Measurements from ENCODE around the gene CDK5RAP2.

The CDK5RAP2 gene

DNA sequence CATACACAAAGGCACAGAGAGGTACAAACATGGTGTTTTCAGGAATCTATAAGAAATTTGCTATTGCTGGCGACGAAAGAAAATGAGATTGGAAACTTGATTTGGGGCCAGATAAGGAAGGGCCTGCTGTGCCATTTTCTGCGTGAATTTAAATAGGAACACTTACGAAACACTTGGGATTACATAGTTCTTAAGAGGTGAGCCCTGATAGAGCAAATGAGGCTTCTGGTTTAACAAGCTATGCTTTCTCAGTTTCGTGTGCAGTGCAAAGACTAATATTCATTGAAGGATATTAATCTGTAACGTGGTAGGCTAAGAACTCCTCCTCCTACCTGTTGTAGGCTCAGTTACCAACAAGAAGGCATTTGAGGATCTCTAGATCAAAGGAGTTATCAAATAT is 93.1 kb downstream of the CDK5RAP2 start:
- H3K36me3 ChIP-seq (ENCODE audit: insufficient read depth, low read length) = peaks cover 11% of the 10 kb centered on the region
- no peaks in the 10 kb centered on the region for H3K27me3 ChIP-seq (ENCODE audit: insufficient read depth, low read length)
- H3K79me2 ChIP-seq (ENCODE audit: control insufficient read depth, insufficient read depth, low read length, unreplicated experiment) = no peaks in the 10 kb centered on the region
- no peak overlapping the region for H3K4me3 ChIP-seq (ENCODE audit: low read depth, low read length)
- no peak overlapping the region for H3K27ac ChIP-seq (ENCODE audit: low read depth, low read length)
- no peak overlapping the region for H2AFZ ChIP-seq (ENCODE audit: low read length, unreplicated experiment)
- H3K4me1 ChIP-seq (ENCODE audit: control insufficient read depth, insufficient read depth, low read length, unreplicated experiment) = peaks cover 8% of the 10 kb centered on the region

GRCh38 chr9:120486347-120486746 is 93.6 kb downstream of the CDK5RAP2 start:
- no peak overlapping the region for H2AFZ ChIP-seq (ENCODE audit: low read length, unreplicated experiment)
- no peaks in the 10 kb centered on the region for H3K79me2 ChIP-seq (ENCODE audit: control insufficient read depth, insufficient read depth, low read length, unreplicated experiment)
- no peak overlapping the region for H3K4me3 ChIP-seq (ENCODE audit: low read depth, low read length)
- H3K36me3 ChIP-seq (ENCODE audit: insufficient read depth, low read length) = peaks cover 11% of the 10 kb centered on the region
- H3K27ac ChIP-seq (ENCODE audit: low read depth, low read length) = no peak overlapping the region
- no peaks in the 10 kb centered on the region for H3K27me3 ChIP-seq (ENCODE audit: insufficient read depth, low read length)
- H3K4me1 ChIP-seq (ENCODE audit: control insufficient read depth, insufficient read depth, low read length, unreplicated experiment) = peaks cover 12% of the 10 kb centered on the region

GRCh38 chr9:120485788-120486187 is 94.2 kb downstream of the CDK5RAP2 start:
- Histone ChIP-seq H3K36me3 (ENCODE audit: insufficient read depth, low read length) (peaks cover 11% of the 10 kb centered on the region), H2AFZ (ENCODE audit: low read length, unreplicated experiment) (no peak overlapping the region), H3K27me3 (ENCODE audit: insufficient read depth, low read length) (no peaks in the 10 kb centered on the region), H3K79me2 (ENCODE audit: control insufficient read depth, insufficient read depth, low read length, unreplicated experiment) (no peaks in the 10 kb centered on the region), H3K4me1 (ENCODE audit: control insufficient read depth, insufficient read depth, low read length, unreplicated experiment) (peaks cover 16% of the 10 kb centered on the region), H3K4me3 (ENCODE audit: low read depth, low read length) (no peak overlapping the region), H3K27ac (ENCODE audit: low read depth, low read length) (no peak overlapping the region)

- H3K4me3 ChIP-seq (ENCODE audit: low read depth, low read length) = no peak overlapping the region
- H2AFZ ChIP-seq (ENCODE audit: low read length, unreplicated experiment) = no peak overlapping the region
- peaks cover 30% of the 10 kb centered on the region for H3K4me1 ChIP-seq (ENCODE audit: control insufficient read depth, insufficient read depth, low read length, unreplicated experiment)
- H3K27me3 ChIP-seq (ENCODE audit: insufficient read depth, low read length) = no peaks in the 10 kb centered on the region
- H3K27ac ChIP-seq (ENCODE audit: low read depth, low read length) = no peak overlapping the region
- H3K36me3 ChIP-seq (ENCODE audit: insufficient read depth, low read length) = peaks cover 5% of the 10 kb centered on the region; the same call in 1 of the 2 replicates
- H3K79me2 ChIP-seq (ENCODE audit: control insufficient read depth, insufficient read depth, low read length, unreplicated experiment) = no peaks in the 10 kb centered on the region
Measured at GRCh38 chr9:120484162-120484561, 95.8 kb downstream of the CDK5RAP2 start.

DNA sequence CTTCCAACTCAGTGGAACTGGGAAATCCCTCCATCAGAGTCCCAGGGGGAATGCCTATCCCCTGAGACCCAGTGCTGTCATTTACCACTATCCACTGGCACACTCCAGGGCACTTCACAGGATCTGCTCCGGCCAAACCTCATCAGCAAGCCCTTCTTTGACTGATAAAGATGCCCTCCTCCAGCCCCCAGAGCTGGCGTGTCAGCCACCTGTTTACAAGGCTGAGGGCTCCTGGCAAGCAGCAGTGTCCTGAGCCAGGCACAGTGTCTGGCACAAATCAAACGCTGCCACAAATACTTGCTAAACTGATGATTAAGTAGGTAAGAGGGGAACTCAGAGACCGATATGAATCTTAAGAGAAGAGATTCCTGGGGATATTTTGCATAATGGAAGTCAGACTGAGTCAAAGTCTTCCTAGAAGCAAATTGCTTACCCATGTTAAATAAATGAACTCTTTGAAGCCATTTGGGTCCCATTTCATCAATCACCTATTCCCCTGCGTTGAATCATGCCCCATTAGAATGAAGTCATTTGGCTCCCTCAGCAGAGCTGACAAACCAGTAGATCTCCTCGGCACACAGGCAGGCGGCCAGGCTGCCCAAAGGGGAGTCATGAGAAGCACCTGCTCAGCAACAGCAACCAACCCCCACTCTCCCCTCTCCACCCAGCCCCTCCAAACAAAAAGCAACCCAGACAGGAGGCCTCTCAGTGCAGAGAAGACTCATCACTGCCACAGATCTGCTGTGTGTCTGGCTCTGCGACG is 97.4 kb downstream of the CDK5RAP2 start:
- H3K4me3 ChIP-seq (ENCODE audit: low read depth, low read length) = no peak overlapping the region
- H3K27ac ChIP-seq (ENCODE audit: low read depth, low read length) = peak overlapping the region; percentile 35; the same call in 1 of the 2 replicates
- no peaks in the 10 kb centered on the region for H3K79me2 ChIP-seq (ENCODE audit: control insufficient read depth, insufficient read depth, low read length, unreplicated experiment)
- H3K4me1 ChIP-seq (ENCODE audit: control insufficient read depth, insufficient read depth, low read length, unreplicated experiment) = peaks cover 43% of the 10 kb centered on the region
- H3K27me3 ChIP-seq (ENCODE audit: insufficient read depth, low read length) = no peaks in the 10 kb centered on the region
- no peak overlapping the region for H2AFZ ChIP-seq (ENCODE audit: low read length, unreplicated experiment)
- peaks cover 3% of the 10 kb centered on the region; the same call in 1 of the 2 replicates for H3K36me3 ChIP-seq (ENCODE audit: insufficient read depth, low read length)

GRCh38 chr9:120481846-120482245 is 98.1 kb downstream of the CDK5RAP2 start:
- Histone ChIP-seq H3K27ac (ENCODE audit: low read depth, low read length) (peak overlapping the region; percentile 35; the same call in 1 of the 2 replicates), H3K36me3 (ENCODE audit: insufficient read depth, low read length) (no peaks in the 10 kb centered on the region), H3K27me3 (ENCODE audit: insufficient read depth, low read length) (no peaks in the 10 kb centered on the region), H3K4me1 (ENCODE audit: control insufficient read depth, insufficient read depth, low read length, unreplicated experiment) (peaks cover 49% of the 10 kb centered on the region), H2AFZ (ENCODE audit: low read length, unreplicated experiment) (no peak overlapping the region), H3K79me2 (ENCODE audit: control insufficient read depth, insufficient read depth, low read length, unreplicated experiment) (no peaks in the 10 kb centered on the region), H3K4me3 (ENCODE audit: low read depth, low read length) (no peak overlapping the region)

GRCh38 chr9:120481248-120481647 is 98.7 kb downstream of the CDK5RAP2 start:
- Histone ChIP-seq H3K79me2 (ENCODE audit: control insufficient read depth, insufficient read depth, low read length, unreplicated experiment) (no peaks in the 10 kb centered on the region), H2AFZ (ENCODE audit: low read length, unreplicated experiment) (no peak overlapping the region), H3K36me3 (ENCODE audit: insufficient read depth, low read length) (no peaks in the 10 kb centered on the region), H3K4me3 (ENCODE audit: low read depth, low read length) (no peak overlapping the region), H3K27me3 (ENCODE audit: insufficient read depth, low read length) (no peaks in the 10 kb centered on the region), H3K4me1 (ENCODE audit: control insufficient read depth, insufficient read depth, low read length, unreplicated experiment) (peaks cover 53% of the 10 kb centered on the region), H3K27ac (ENCODE audit: low read depth, low read length) (peak overlapping the region; percentile 73)

DNA sequence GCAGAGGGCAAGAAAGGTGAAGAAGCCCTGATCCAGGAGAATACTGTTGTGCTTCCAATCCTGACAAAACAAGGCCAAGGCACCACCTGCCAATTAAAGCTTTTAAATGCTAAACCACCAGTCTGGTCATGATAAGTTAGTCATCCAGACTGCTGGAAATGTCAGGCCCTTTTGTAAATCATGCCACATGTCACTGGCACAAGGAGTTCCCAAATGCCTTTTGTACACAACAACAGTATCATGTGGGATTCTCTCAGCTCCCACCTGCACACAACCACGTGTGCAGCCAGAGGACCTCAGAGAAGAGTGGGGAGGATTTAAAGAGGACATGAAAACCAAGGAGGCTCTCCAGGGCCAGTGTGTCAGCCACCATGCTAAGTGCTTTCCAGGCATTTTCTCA is 99.3 kb downstream of the CDK5RAP2 start:
- Histone ChIP-seq H3K4me3 (ENCODE audit: low read depth, low read length) (no peak overlapping the region), H3K27ac (ENCODE audit: low read depth, low read length) (peak overlapping the region; percentile 73), H3K27me3 (ENCODE audit: insufficient read depth, low read length) (no peaks in the 10 kb centered on the region), H3K4me1 (ENCODE audit: control insufficient read depth, insufficient read depth, low read length, unreplicated experiment) (peaks cover 59% of the 10 kb centered on the region), H3K36me3 (ENCODE audit: insufficient read depth, low read length) (no peaks in the 10 kb centered on the region), H3K79me2 (ENCODE audit: control insufficient read depth, insufficient read depth, low read length, unreplicated experiment) (no peaks in the 10 kb centered on the region), H2AFZ (ENCODE audit: low read length, unreplicated experiment) (no peak overlapping the region)

GRCh38 chr9:120478208-120478607 is 101.8 kb downstream of the CDK5RAP2 start:
- Histone ChIP-seq H3K4me3 (ENCODE audit: low read depth, low read length) (peak overlapping the region; percentile 49), H3K27me3 (ENCODE audit: insufficient read depth, low read length) (no peaks in the 10 kb centered on the region), H3K36me3 (ENCODE audit: insufficient read depth, low read length) (0 out of 2 replicates have a peak, but pooled peaks cover 1% of the 10 kb centered on the region), H3K27ac (ENCODE audit: low read depth, low read length) (peak overlapping the region; percentile 97), H3K79me2 (ENCODE audit: control insufficient read depth, insufficient read depth, low read length, unreplicated experiment) (no peaks in the 10 kb centered on the region), H3K4me1 (ENCODE audit: control insufficient read depth, insufficient read depth, low read length, unreplicated experiment) (peaks cover 76% of the 10 kb centered on the region), H2AFZ (ENCODE audit: low read length, unreplicated experiment) (no peak overlapping the region)

GRCh38 chr9:120477534-120478001 is 102.4 kb downstream of the CDK5RAP2 start:
- peak overlapping the region; percentile 49; the same call in 1 of the 2 replicates for H3K4me3 ChIP-seq (ENCODE audit: low read depth, low read length)
- peak overlapping the region; percentile 97 for H3K27ac ChIP-seq (ENCODE audit: low read depth, low read length)
- H3K4me1 ChIP-seq (ENCODE audit: control insufficient read depth, insufficient read depth, low read length, unreplicated experiment) = peaks cover 75% of the 10 kb centered on the region
- H3K27me3 ChIP-seq (ENCODE audit: insufficient read depth, low read length) = no peaks in the 10 kb centered on the region
- H3K36me3 ChIP-seq (ENCODE audit: insufficient read depth, low read length) = peaks cover 5% of the 10 kb centered on the region; the same call in 1 of the 2 replicates
- no peak overlapping the region for H2AFZ ChIP-seq (ENCODE audit: low read length, unreplicated experiment)
- no peaks in the 10 kb centered on the region for H3K79me2 ChIP-seq (ENCODE audit: control insufficient read depth, insufficient read depth, low read length, unreplicated experiment)

DNA sequence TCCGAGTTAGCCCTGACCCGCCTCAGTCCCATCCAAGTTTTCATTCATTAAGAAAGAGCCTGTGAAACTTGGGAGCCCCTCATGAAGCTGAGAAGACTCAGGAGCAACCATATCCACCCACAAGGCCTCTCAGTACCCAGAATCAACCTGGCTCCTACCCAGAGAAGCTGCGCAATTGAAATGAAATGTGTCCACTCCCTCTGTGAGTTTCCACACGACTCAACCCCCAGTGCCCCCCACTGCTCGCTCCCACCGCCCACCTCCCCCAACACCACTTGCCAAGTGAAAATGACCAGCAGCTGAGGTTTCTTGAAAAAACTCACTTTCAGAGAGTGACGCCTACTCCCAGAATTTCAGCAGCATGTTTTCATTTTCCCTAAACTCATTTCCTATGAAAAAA is 104.6 kb downstream of the CDK5RAP2 start:
- H3K36me3 ChIP-seq (ENCODE audit: insufficient read depth, low read length) = peaks cover 17% of the 10 kb centered on the region
- peak overlapping the region; percentile 71 for H3K27ac ChIP-seq (ENCODE audit: low read depth, low read length)
- peaks cover 55% of the 10 kb centered on the region for H3K4me1 ChIP-seq (ENCODE audit: control insufficient read depth, insufficient read depth, low read length, unreplicated experiment)
- no peaks in the 10 kb centered on the region for H3K79me2 ChIP-seq (ENCODE audit: control insufficient read depth, insufficient read depth, low read length, unreplicated experiment)
- H3K27me3 ChIP-seq (ENCODE audit: insufficient read depth, low read length) = no peaks in the 10 kb centered on the region
- peak overlapping the region; percentile 29; the same call in 1 of the 2 replicates for H3K4me3 ChIP-seq (ENCODE audit: low read depth, low read length)
- peak overlapping the region; percentile 18 for H2AFZ ChIP-seq (ENCODE audit: low read length, unreplicated experiment)
